ENCODE measurements around the gene ITGB2.

GRCh38 chr21:44911068-44911383 lies 9.7 kb downstream of the ITGB2 start:
- TF ChIP-seq CTCF (IDR thresholded peaks at IDR 0.05) (no peak), IRF3 (IDR thresholded peaks at IDR 0.05; ENCODE audit: low read depth, low read length) (no peak), PBX3 (IDR thresholded peaks at IDR 0.05) (no peak), TAF1 (IDR thresholded peaks at IDR 0.05; ENCODE audit: borderline replicate concordance, low read depth, low read length) (no peak), REST (IDR thresholded peaks at IDR 0.05; ENCODE audit: low read depth, low read length) (no peak), EZH2phosphoT487 (IDR thresholded peaks at IDR 0.05; ENCODE audit: borderline replicate concordance, low read depth) (no peak), NRF1 (IDR thresholded peaks at IDR 0.05; ENCODE audit: low read depth, low read length) (no peak), GATA2 (CRISPR knock-in tag; IDR thresholded peaks at IDR 0.05) (no peak), USF1 (IDR thresholded peaks at IDR 0.05; ENCODE audit: borderline replicate concordance, low read depth) (no peak), EP300 (IDR thresholded peaks at IDR 0.05; ENCODE audit: borderline replicate concordance in 1 of 2, low read depth in 1 of 2, low read length in 1 of 2) (no peak)
